Calu3 (cell line): ENCODE data around the gene LHX6. TPM values are rescaled to one million over a fixed set of nuclear protein-coding genes. Genes with fewer than 3 reads are reported as not detected.

Experiments
- BruUV-seq: library from RNA; stranded (reverse); fragments of 400-500 nt; replicated peaks from 2 replicates; lab custom pipeline; 2021; lab: Mats Ljungman, UMichigan
- CTCF ChIA-PET: fragments of 300-600 bp; sonication (Branson Sonifier 250); formaldehyde crosslinking; loops from one replicate; lab custom pipeline; 2022; ENCODE audit warnings: antibody characterized with exemption; lab: Charles Lee
- DNase-seq: peaks from one replicate; pipeline ENCODE4 v3.0.0; 2022
- H3K27ac Mint-ChIP-seq: one replicate; pipeline ENCODE4 v1.8.0; 2022; ENCODE audit warnings: mixed read lengths; ENCODE audit not compliant: unreplicated experiment
- H3K27me3 Mint-ChIP-seq: one replicate; pipeline ENCODE4 v1.8.0; 2022; ENCODE audit warnings: mixed read lengths; ENCODE audit not compliant: unreplicated experiment
- H3K36me3 Mint-ChIP-seq: one replicate; pipeline ENCODE4 v1.8.0; 2022; ENCODE audit warnings: mild to moderate bottlenecking, moderate library complexity, mixed read lengths; ENCODE audit not compliant: insufficient read depth, unreplicated experiment
- H3K4me1 Mint-ChIP-seq: one replicate; pipeline ENCODE4 v1.8.0; 2022; ENCODE audit warnings: mild to moderate bottlenecking, low read depth, mixed read lengths; ENCODE audit not compliant: unreplicated experiment
- H3K4me3 Mint-ChIP-seq: one replicate; pipeline ENCODE4 v1.8.0; 2022; ENCODE audit warnings: mild to moderate bottlenecking, low read depth, moderate library complexity, mixed read lengths; ENCODE audit not compliant: unreplicated experiment
- H3K9me3 Mint-ChIP-seq: one replicate; pipeline ENCODE4 v1.8.0; 2022; ENCODE audit warnings: low read depth, mixed read lengths; ENCODE audit not compliant: unreplicated experiment
- intact Hi-C: fragments of 100-400 bp; cut with micrococcal nuclease; formaldehyde crosslinking; loops from one replicate; pipeline ENCODE4 v1.10.0; 2022; ENCODE audit not compliant: unreplicated experiment
- total RNA-seq: library from RNA; stranded (reverse); gene quantifications from 2 replicates; pipeline ENCODE4 v1.2.3, GENCODE V29; 2022
- TF ChIP-seq, protein P1 (sequence below): fragments of 200-600 bp; IDR thresholded peaks from one replicate; pipeline ENCODE4 v1.8.0; 2022; ENCODE audit warnings: antibody characterized with exemption; ENCODE audit not compliant: unreplicated experiment

LHX6 gene
- total RNA-seq, 1 experiment from 2014 or later: 0.97 TPM

DNA sequence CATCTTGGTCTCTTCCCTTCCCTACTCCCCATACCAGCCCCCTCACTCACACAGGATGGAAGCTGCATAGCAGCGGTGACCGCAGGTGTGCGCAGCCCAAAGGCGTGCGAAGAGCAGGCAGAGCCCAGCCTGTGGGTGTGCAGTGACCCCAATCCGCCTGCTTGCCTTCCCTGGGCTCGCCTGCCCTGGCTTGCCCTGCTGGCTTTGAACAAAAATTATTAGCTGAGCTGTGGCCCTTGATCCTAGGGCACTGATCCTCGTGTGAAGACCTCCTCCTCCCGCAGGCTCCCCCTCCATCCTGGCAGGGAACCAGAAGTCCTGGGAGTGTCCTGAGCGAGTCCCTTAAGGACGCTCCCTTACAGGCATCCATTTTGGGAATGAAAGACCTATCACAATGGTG is 37.2 kb downstream of the LHX6 start:
- no peaks in the 10 kb centered on the region for H3K36me3 Mint-ChIP-seq
- H3K4me3 Mint-ChIP-seq: no peak overlapping the region
- H3K27me3 Mint-ChIP-seq: peaks cover 12% of the 10 kb centered on the region
- H3K27ac Mint-ChIP-seq: no peak overlapping the region
- BruUV-seq: no TSS peak
- CTCF ChIA-PET: no interaction called here
- no peaks in the 10 kb centered on the region for H3K4me1 Mint-ChIP-seq
- TF ChIP-seq, protein P1, sequence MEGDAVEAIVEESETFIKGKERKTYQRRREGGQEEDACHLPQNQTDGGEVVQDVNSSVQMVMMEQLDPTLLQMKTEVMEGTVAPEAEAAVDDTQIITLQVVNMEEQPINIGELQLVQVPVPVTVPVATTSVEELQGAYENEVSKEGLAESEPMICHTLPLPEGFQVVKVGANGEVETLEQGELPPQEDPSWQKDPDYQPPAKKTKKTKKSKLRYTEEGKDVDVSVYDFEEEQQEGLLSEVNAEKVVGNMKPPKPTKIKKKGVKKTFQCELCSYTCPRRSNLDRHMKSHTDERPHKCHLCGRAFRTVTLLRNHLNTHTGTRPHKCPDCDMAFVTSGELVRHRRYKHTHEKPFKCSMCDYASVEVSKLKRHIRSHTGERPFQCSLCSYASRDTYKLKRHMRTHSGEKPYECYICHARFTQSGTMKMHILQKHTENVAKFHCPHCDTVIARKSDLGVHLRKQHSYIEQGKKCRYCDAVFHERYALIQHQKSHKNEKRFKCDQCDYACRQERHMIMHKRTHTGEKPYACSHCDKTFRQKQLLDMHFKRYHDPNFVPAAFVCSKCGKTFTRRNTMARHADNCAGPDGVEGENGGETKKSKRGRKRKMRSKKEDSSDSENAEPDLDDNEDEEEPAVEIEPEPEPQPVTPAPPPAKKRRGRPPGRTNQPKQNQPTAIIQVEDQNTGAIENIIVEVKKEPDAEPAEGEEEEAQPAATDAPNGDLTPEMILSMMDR: no peak
- H3K9me3 Mint-ChIP-seq: no peaks in the 10 kb centered on the region
- no peak for DNase-seq
- intact Hi-C loops: no loop called here

DNA sequence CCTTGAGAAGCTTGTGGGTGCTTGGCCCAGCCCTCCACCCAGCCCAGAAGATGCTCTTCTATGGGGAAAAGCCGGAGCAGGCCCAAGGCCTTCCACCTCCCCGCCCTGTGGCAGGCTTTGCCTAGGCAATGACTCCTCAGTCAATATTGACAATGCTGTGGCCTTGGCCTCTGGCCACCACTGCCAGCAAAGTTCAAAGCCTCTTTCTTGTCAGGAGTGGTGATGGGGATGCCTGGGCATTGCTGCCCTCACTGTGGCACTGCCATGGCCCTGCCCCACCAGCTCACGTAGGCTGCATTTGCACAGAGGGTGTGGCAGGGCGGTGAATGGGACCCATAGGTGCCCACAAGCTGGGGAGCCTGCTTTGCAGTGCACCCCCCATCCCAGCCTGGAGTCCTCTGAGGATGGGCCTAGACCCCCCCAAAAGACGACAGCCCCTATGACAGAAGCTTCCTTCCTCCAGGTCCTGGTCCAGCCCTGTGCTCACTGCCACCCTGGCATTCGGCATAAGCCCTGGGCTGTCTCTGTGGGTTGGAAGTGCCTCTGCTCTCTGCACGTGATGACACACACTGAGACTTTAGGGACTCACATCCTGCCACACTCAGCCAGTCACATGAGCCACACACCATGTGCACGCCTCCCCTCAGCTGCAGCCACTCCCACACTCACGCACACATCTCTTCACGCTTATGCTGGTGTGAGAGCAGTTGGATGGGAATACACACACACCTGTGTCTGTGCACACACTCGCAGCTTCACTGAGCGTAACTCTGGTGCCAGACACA is 38.0 kb downstream of the LHX6 start:
- BruUV-seq: no TSS peak
- Mint-ChIP-seq H3K27ac (no peak overlapping the region), H3K27me3 (peaks cover 12% of the 10 kb centered on the region), H3K4me1 (no peaks in the 10 kb centered on the region), H3K9me3 (no peaks in the 10 kb centered on the region), H3K4me3 (no peak overlapping the region), H3K36me3 (no peaks in the 10 kb centered on the region)
- CTCF ChIA-PET: no interaction called here
- intact Hi-C loops: no loop called here
- TF ChIP-seq, protein P1: no peak
- peak; percentile 22 for DNase-seq

DNA sequence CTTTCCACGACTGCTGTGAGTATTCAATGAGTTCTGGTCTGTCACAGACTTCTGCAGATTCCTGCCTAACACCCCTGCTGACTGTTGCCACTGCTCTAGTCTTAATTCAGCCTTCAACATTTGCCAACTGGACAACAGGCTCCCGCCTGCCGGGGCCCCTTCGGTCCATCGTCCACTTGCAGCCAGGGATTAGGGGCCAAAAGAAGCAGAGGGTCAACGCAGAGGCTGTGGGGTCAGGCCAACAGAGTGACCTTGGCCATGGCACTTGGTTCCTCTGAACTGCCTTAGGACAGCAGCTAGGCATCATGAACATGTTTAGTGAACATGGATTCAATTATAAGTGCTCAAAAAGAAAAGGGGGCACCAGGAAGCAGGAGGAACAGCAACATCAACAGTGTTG is 40.4 kb downstream of the LHX6 start:
- no peaks in the 10 kb centered on the region for H3K9me3 Mint-ChIP-seq
- CTCF ChIA-PET: no interaction called here
- H3K27ac Mint-ChIP-seq: no peak overlapping the region
- intact Hi-C loops: no loop called here
- no peak for DNase-seq
- H3K4me1 Mint-ChIP-seq: no peaks in the 10 kb centered on the region
- TF ChIP-seq, protein P1: no peak
- H3K4me3 Mint-ChIP-seq: no peak overlapping the region
- BruUV-seq: no TSS peak
- no peaks in the 10 kb centered on the region for H3K36me3 Mint-ChIP-seq
- peaks cover 17% of the 10 kb centered on the region for H3K27me3 Mint-ChIP-seq

DNA sequence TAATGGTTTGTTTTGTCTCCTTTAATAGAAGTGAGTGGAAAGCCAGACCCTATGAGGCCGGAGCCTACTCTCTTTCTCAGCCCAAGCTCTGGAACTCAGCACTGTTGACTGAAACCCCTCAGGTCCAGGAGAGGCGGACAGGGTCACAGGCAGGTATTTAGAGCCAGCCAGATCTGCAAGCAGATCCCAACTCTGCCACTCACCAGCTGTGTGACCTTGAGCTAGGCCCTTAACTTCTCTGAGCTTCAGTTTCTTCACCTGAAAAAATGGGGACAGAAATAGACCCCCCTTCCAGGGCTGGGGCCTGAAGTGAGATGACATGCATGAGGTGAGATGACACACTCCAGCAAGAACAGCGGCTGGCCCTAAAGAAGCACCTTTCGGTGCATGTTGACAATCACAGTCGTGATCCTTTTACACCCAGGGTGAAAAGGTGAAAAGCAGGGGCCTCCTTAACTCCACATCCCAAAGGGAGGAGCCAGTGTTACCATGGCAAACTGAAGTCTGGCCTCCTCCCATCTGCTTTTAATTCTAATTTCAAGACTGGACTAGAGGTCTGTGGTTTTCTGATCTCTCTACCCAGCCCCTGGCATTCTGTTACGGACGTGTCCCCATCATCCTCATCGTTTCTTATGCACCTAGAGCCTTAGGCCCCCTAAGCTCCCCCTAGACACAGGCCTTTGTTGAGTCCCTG is 41.8 kb downstream of the LHX6 start:
- intact Hi-C loops: no loop called here
- Mint-ChIP-seq H3K4me3 (no peak overlapping the region), H3K4me1 (no peaks in the 10 kb centered on the region), H3K36me3 (no peaks in the 10 kb centered on the region), H3K9me3 (no peaks in the 10 kb centered on the region), H3K27ac (no peak overlapping the region), H3K27me3 (peaks cover 31% of the 10 kb centered on the region)
- no TSS peak for BruUV-seq
- TF ChIP-seq, protein P1: no peak
- DNase-seq: no peak
- CTCF ChIA-PET: no interaction called here
